HEK293 (cell line): Measurements from ENCODE around the gene EXD3.
A peak's percentile ranks its signal among the peaks of the same experiment; 100 is the strongest.

Experiments used
- CTCF ChIA-PET: fragments of 350-600 bp; formaldehyde crosslinking; extraction: SDS; loops from one replicate; lab custom pipeline; 2021; ENCODE audit warnings: antibody characterized with exemption; lab: Yijun Ruan, JAX
- POLR2A ChIA-PET: fragments of 300-600 bp; formaldehyde crosslinking; extraction: SDS; loops from one replicate; lab custom pipeline; 2020; ENCODE audit warnings: antibody characterized with exemption, inconsistent platforms; lab: Yijun Ruan, JAX
- H3K27ac ChIP-seq: fragments of 200-500 bp; sonication (Bioruptor generic); 2 replicates; pipeline ENCODE4 v1.5.1; 2014; ENCODE audit warnings: low read depth, low read length, control low read depth, inconsistent platforms; ENCODE audit errors: extremely low read depth
- H3K36me3 ChIP-seq, 2 experiments: fragments of 200-500 bp in 1 of 2; sonication (Bioruptor generic) in 1 of 2; 1 replicate in 1 of 2; 2 replicates in 1 of 2; pipeline ENCODE4 v1.5.1; 2014 to 2017; ENCODE audit warnings: inconsistent platforms in 2 of 2, low read length in 2 of 2; ENCODE audit not compliant: control insufficient read depth in 2 of 2, insufficient read depth in 1 of 2
- H3K4me1 ChIP-seq: fragments of 200-500 bp; sonication (Bioruptor generic); 2 replicates; pipeline ENCODE4 v1.5.1; 2014; ENCODE audit warnings: mild to moderate bottlenecking, low read length, inconsistent platforms; ENCODE audit not compliant: control insufficient read depth, insufficient read depth
- H3K4me3 ChIP-seq: 2 replicates; pipeline ENCODE4 v1.5.1; 2011; ENCODE audit warnings: low read depth, mild to moderate bottlenecking, control low read depth, low read length, moderate library complexity
- H3K9me3 ChIP-seq: fragments of 200-500 bp; sonication (Bioruptor generic); 2 replicates; pipeline ENCODE4 v1.5.1; 2014; ENCODE audit warnings: low read depth, low read length, inconsistent platforms; ENCODE audit not compliant: control insufficient read depth, insufficient read depth
- BCL11B ChIP-seq: fragments of 450-650 bp; formaldehyde crosslinking; IDR thresholded peaks from 2 replicates; pipeline ENCODE4 v1.5.1; 2016; ENCODE audit warnings: low read depth, missing biosample characterization, missing genetic modification characterization
- HOXA7 ChIP-seq: sonication (generic); formaldehyde crosslinking; IDR thresholded peaks from 2 replicates; pipeline ENCODE4 v1.8.1; 2022; ENCODE audit warnings: missing genetic modification reagents, borderline replicate concordance
- MYNN ChIP-seq: fragments of 450-650 bp; formaldehyde crosslinking; IDR thresholded peaks from 2 replicates; pipeline ENCODE4 v1.5.1; 2016; ENCODE audit warnings: missing biosample characterization, missing genetic modification characterization, borderline replicate concordance
- SCRT1 ChIP-seq: fragments of 450-650 bp; formaldehyde crosslinking; IDR thresholded peaks from 2 replicates; pipeline ENCODE4 v1.5.1; 2016; ENCODE audit warnings: missing biosample characterization, missing genetic modification characterization, borderline replicate concordance
- SETDB1 ChIP-seq: IDR thresholded peaks from one replicate; pipeline ENCODE4 v1.6.1; 2017; ENCODE audit warnings: mild to moderate bottlenecking, low read length, moderate library complexity, mixed read lengths; ENCODE audit not compliant: insufficient read length
- SP2 ChIP-seq: fragments of 450-650 bp; formaldehyde crosslinking; IDR thresholded peaks from 2 replicates; pipeline ENCODE4 v1.5.1; 2016; ENCODE audit warnings: missing biosample characterization, missing genetic modification characterization
- TCF7L2 ChIP-seq: IDR thresholded peaks from 2 replicates; pipeline ENCODE4 v1.6.1; 2011; ENCODE audit warnings: low read depth, mild to moderate bottlenecking, inconsistent platforms, low read length, moderate library complexity, borderline replicate concordance
- ZBTB20 ChIP-seq: fragments of 450-650 bp; formaldehyde crosslinking; IDR thresholded peaks from 2 replicates; pipeline ENCODE4 v1.5.1; 2016; ENCODE audit warnings: missing biosample characterization, missing genetic modification characterization
- ZBTB8A ChIP-seq: fragments of 450-650 bp; formaldehyde crosslinking; IDR thresholded peaks from 2 replicates; pipeline ENCODE4 v1.5.1; 2016; ENCODE audit warnings: missing biosample characterization, missing genetic modification characterization
- ZFHX2 ChIP-seq: fragments of 450-650 bp; formaldehyde crosslinking; conservative IDR thresholded peaks from 2 replicates; pipeline ENCODE4 v1.5.1; 2016; ENCODE audit warnings: missing biosample characterization, missing genetic modification characterization
- ZNF169 ChIP-seq: fragments of 450-650 bp; formaldehyde crosslinking; IDR thresholded peaks from 2 replicates; pipeline ENCODE4 v1.5.1; 2016; ENCODE audit warnings: missing biosample characterization, missing genetic modification characterization
- ZNF2 ChIP-seq: fragments of 450-650 bp; formaldehyde crosslinking; IDR thresholded peaks from 2 replicates; pipeline ENCODE4 v1.5.1; 2016; ENCODE audit warnings: missing biosample characterization, missing genetic modification characterization
- ZNF214 ChIP-seq: fragments of 450-650 bp; formaldehyde crosslinking; IDR thresholded peaks from 2 replicates; pipeline ENCODE4 v1.5.1; 2017; ENCODE audit warnings: missing biosample characterization, mild to moderate bottlenecking, missing genetic modification characterization, borderline replicate concordance
- ZNF404 ChIP-seq: fragments of 450-650 bp; formaldehyde crosslinking; IDR thresholded peaks from 2 replicates; pipeline ENCODE4 v1.5.1; 2017; ENCODE audit warnings: missing biosample characterization, missing genetic modification characterization
- ZNF426 ChIP-seq: fragments of 450-650 bp; formaldehyde crosslinking; IDR thresholded peaks from 2 replicates; pipeline ENCODE4 v1.5.1; 2017; ENCODE audit warnings: missing biosample characterization, missing genetic modification characterization, mild to moderate bottlenecking, inconsistent platforms, moderate library complexity
- ZNF48 ChIP-seq: fragments of 450-650 bp; formaldehyde crosslinking; IDR thresholded peaks from 2 replicates; pipeline ENCODE4 v1.5.1; 2016; ENCODE audit warnings: missing biosample characterization, missing genetic modification characterization
- ZNF514 ChIP-seq: fragments of 450-650 bp; formaldehyde crosslinking; IDR thresholded peaks from 2 replicates; pipeline ENCODE4 v1.5.1; 2016; ENCODE audit warnings: missing biosample characterization, missing genetic modification characterization
- ZNF530 ChIP-seq: fragments of 450-650 bp; formaldehyde crosslinking; IDR thresholded peaks from 2 replicates; pipeline ENCODE4 v1.5.1; 2016; ENCODE audit warnings: low read depth, missing biosample characterization, missing genetic modification characterization
- ZNF544 ChIP-seq: fragments of 450-650 bp; formaldehyde crosslinking; IDR thresholded peaks from 2 replicates; pipeline ENCODE4 v1.5.0; 2017; ENCODE audit warnings: missing biosample characterization, missing genetic modification characterization
- ZNF621 ChIP-seq: fragments of 450-650 bp; formaldehyde crosslinking; IDR thresholded peaks from 2 replicates; pipeline ENCODE4 v1.5.1; 2017; ENCODE audit warnings: missing biosample characterization, missing genetic modification characterization
- ZNF626 ChIP-seq: fragments of 450-650 bp; sonication (Bioruptor Pico); formaldehyde crosslinking; IDR thresholded peaks from 2 replicates; pipeline ENCODE4 v1.5.1; 2018; ENCODE audit warnings: missing biosample characterization, missing genetic modification characterization, inconsistent platforms
- ZNF654 ChIP-seq: fragments of 450-650 bp; formaldehyde crosslinking; IDR thresholded peaks from 2 replicates; pipeline ENCODE4 v1.5.1; 2016; ENCODE audit warnings: low read depth, missing biosample characterization, missing genetic modification characterization
- ZNF701 ChIP-seq: fragments of 450-650 bp; formaldehyde crosslinking; IDR thresholded peaks from 2 replicates; pipeline ENCODE4 v1.5.1; 2016; ENCODE audit warnings: missing biosample characterization, missing genetic modification characterization
- ZNF791 ChIP-seq: fragments of 450-650 bp; formaldehyde crosslinking; IDR thresholded peaks from 2 replicates; pipeline ENCODE4 v1.5.1; 2016; ENCODE audit warnings: missing biosample characterization, missing genetic modification characterization
- ZSCAN16 ChIP-seq: fragments of 450-650 bp; formaldehyde crosslinking; IDR thresholded peaks from 2 replicates; pipeline ENCODE4 v1.5.1; 2016; ENCODE audit warnings: missing biosample characterization, missing genetic modification characterization
- ZSCAN30 ChIP-seq: fragments of 450-650 bp; IDR thresholded peaks from 2 replicates; pipeline ENCODE4 v1.5.1; 2018; ENCODE audit warnings: missing biosample characterization, mild to moderate bottlenecking, missing genetic modification characterization, moderate library complexity
- TF ChIP-seq, protein P1 (sequence below): fragments of 450-650 bp; formaldehyde crosslinking; IDR thresholded peaks from 2 replicates; pipeline ENCODE4 v1.5.1; 2016; ENCODE audit warnings: missing biosample characterization, missing genetic modification characterization
- TF ChIP-seq, protein P2 (sequence below): fragments of 450-650 bp; formaldehyde crosslinking; IDR thresholded peaks from 2 replicates; pipeline ENCODE4 v1.5.1; 2016; ENCODE audit warnings: missing biosample characterization, missing genetic modification characterization, low read depth
- TF ChIP-seq, protein P3 (sequence below): fragments of 450-650 bp; formaldehyde crosslinking; conservative IDR thresholded peaks from 2 replicates; pipeline ENCODE4 v1.5.1; 2016; ENCODE audit warnings: low read depth, missing biosample characterization, missing genetic modification characterization
- TF ChIP-seq, protein P4 (sequence below): fragments of 450-650 bp; formaldehyde crosslinking; IDR thresholded peaks from 2 replicates; pipeline ENCODE4 v1.5.1; 2016; ENCODE audit warnings: missing biosample characterization, missing genetic modification characterization, low read depth

Gene EXD3

DNA sequence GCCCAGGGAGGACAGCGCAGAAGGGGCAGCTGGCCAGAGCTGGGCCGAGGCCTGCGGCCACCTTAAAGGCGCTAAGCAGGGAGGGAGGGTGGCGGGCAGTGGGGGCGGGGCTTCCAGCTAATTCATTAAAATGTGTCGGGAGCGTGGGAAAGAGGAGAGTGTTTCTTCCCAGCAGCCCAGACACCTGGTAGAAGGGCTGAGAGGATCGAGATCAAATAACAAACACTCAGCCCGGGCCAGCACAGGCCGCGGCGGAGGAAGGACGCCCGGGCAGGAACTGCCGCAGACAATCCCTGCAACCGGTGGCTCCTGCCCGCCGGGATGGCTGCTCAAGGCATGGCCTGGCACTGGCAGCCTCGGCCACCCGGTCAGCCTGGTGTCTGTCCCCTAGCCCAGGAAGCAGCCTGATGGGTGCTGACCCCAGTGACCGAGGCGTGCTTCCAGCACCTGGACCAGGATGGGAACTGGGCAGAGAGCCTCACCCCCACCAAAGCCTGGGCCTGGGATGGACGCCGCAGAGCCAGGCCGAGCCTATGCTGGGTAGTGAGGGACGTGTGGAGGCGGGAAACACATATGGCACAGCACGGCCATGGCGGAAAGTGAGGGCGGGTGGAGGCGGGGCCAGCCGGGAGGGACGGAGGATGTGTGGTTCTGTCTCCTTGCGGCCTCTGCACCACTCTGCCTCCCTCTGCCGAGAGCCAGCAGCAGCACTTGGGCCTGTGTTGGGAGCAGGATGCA, 117.7 kb downstream of the EXD3 start:
- Histone ChIP-seq H3K27ac (no peak overlapping the region), H3K36me3 (no peaks in the 10 kb centered on the region), H3K4me1 (peaks cover 5% of the 10 kb centered on the region), H3K9me3 (no peaks in the 10 kb centered on the region), H3K4me3 (no peak overlapping the region)
- ChIA-PET CTCF (interaction anchor here (0.7 to 1.1 kb wide), 3 partner anchors 33 to 117 kb away, joined by 3 to 4 read pairs (median 3); partner anchors contain the start of genes EXD3 and NOXA1), POLR2A (interaction anchor here (1.1 kb wide), 1 partner anchor 11 kb away, joined by 3 read pairs; no protein-coding TSS in a partner anchor)
- TF ChIP-seq, protein P1, sequence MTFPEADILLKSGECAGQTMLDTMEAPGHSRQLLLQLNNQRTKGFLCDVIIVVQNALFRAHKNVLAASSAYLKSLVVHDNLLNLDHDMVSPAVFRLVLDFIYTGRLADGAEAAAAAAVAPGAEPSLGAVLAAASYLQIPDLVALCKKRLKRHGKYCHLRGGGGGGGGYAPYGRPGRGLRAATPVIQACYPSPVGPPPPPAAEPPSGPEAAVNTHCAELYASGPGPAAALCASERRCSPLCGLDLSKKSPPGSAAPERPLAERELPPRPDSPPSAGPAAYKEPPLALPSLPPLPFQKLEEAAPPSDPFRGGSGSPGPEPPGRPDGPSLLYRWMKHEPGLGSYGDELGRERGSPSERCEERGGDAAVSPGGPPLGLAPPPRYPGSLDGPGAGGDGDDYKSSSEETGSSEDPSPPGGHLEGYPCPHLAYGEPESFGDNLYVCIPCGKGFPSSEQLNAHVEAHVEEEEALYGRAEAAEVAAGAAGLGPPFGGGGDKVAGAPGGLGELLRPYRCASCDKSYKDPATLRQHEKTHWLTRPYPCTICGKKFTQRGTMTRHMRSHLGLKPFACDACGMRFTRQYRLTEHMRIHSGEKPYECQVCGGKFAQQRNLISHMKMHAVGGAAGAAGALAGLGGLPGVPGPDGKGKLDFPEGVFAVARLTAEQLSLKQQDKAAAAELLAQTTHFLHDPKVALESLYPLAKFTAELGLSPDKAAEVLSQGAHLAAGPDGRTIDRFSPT (tag by site-specific recombination): 0 out of 2 replicates have a peak, but pooled peaks have one; percentile 1
- TF ChIP-seq ZNF514 (tag by site-specific recombination) (no peak), ZNF621 (tag by site-specific recombination) (no peak), ZNF426 (no peak), ZNF169 (tag by site-specific recombination) (no peak), ZNF544 (no peak), ZNF791 (tag by site-specific recombination) (no peak), ZBTB20 (peak; percentile 84), ZNF626 (tag by site-specific recombination) (no peak), ZBTB8A (tag by site-specific recombination) (0 out of 2 replicates have a peak, but pooled peaks have one; percentile 6), ZSCAN16 (tag by site-specific recombination) (no peak), MYNN (no peak), ZNF404 (tag by site-specific recombination) (no peak), ZNF214 (tag by site-specific recombination) (no peak), ZNF701 (no peak), ZSCAN30 (tag by site-specific recombination) (no peak), SP2 (tag by site-specific recombination) (peak; percentile 42), ZNF530 (tag by site-specific recombination) (no peak), SETDB1 (no peak), ZNF654 (tag by site-specific recombination) (no peak), HOXA7 (no peak), ZNF2 (tag by site-specific recombination) (no peak), SCRT1 (tag by site-specific recombination) (no peak), ZFHX2 (tag by site-specific recombination) (peak; percentile 88), ZNF48 (tag by site-specific recombination) (no peak), BCL11B (tag by site-specific recombination) (peak; percentile 39; the same call in 1 of the 2 replicates), TCF7L2 (no peak)
- TF ChIP-seq, protein P2, sequence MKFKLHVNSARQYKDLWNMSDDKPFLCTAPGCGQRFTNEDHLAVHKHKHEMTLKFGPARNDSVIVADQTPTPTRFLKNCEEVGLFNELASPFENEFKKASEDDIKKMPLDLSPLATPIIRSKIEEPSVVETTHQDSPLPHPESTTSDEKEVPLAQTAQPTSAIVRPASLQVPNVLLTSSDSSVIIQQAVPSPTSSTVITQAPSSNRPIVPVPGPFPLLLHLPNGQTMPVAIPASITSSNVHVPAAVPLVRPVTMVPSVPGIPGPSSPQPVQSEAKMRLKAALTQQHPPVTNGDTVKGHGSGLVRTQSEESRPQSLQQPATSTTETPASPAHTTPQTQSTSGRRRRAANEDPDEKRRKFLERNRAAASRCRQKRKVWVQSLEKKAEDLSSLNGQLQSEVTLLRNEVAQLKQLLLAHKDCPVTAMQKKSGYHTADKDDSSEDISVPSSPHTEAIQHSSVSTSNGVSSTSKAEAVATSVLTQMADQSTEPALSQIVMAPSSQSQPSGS (tag by site-specific recombination): no peak
- TF ChIP-seq, protein P3, sequence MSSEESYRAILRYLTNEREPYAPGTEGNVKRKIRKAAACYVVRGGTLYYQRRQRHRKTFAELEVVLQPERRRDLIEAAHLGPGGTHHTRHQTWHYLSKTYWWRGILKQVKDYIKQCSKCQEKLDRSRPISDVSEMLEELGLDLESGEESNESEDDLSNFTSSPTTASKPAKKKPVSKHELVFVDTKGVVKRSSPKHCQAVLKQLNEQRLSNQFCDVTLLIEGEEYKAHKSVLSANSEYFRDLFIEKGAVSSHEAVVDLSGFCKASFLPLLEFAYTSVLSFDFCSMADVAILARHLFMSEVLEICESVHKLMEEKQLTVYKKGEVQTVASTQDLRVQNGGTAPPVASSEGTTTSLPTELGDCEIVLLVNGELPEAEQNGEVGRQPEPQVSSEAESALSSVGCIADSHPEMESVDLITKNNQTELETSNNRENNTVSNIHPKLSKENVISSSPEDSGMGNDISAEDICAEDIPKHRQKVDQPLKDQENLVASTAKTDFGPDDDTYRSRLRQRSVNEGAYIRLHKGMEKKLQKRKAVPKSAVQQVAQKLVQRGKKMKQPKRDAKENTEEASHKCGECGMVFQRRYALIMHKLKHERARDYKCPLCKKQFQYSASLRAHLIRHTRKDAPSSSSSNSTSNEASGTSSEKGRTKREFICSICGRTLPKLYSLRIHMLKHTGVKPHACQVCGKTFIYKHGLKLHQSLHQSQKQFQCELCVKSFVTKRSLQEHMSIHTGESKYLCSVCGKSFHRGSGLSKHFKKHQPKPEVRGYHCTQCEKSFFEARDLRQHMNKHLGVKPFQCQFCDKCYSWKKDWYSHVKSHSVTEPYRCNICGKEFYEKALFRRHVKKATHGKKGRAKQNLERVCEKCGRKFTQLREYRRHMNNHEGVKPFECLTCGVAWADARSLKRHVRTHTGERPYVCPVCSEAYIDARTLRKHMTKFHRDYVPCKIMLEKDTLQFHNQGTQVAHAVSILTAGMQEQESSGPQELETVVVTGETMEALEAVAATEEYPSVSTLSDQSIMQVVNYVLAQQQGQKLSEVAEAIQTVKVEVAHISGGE (tag by site-specific recombination): no peak
- TF ChIP-seq, protein P4, sequence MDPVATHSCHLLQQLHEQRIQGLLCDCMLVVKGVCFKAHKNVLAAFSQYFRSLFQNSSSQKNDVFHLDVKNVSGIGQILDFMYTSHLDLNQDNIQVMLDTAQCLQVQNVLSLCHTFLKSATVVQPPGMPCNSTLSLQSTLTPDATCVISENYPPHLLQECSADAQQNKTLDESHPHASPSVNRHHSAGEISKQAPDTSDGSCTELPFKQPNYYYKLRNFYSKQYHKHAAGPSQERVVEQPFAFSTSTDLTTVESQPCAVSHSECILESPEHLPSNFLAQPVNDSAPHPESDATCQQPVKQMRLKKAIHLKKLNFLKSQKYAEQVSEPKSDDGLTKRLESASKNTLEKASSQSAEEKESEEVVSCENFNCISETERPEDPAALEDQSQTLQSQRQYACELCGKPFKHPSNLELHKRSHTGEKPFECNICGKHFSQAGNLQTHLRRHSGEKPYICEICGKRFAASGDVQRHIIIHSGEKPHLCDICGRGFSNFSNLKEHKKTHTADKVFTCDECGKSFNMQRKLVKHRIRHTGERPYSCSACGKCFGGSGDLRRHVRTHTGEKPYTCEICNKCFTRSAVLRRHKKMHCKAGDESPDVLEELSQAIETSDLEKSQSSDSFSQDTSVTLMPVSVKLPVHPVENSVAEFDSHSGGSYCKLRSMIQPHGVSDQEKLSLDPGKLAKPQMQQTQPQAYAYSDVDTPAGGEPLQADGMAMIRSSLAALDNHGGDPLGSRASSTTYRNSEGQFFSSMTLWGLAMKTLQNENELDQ: no peak
